LoVo (cell line): Measurements from ENCODE around the gene ALG13.
"Not testable (repeated sequence)": the region's sequence is repeated elsewhere in the genome, so short reads cannot be mapped to it uniquely, and the experiment has no call there.

Experiments used
- DNase-seq: peaks from one replicate; pipeline ENCODE4 v3.0.0-alpha.2; 2016; ENCODE audit warnings: low spot score

Gene ALG13

GRCh38 chrX:111680988-111681779 is at the start of gene ALG13:
ALG13 (plus strand) TSS chrX:111681170; CDS start chrX:111681219, 49 bp downstream.
- peak; percentile 77 for DNase-seq

GRCh38 chrX:111634823-111635729 is 45.9 kb upstream of the ALG13 start:
- DNase-seq: no peak

- no peak for DNase-seq
These were observed 39.0 kb upstream of the ALG13 start for GRCh38 chrX:111641969-111642368.

GRCh38 chrX:111645165-111645564 is 35.8 kb upstream of the ALG13 start:
- DNase-seq: not testable (repeated sequence)

- no peak for DNase-seq
These were observed 35.4 kb upstream of the ALG13 start for GRCh38 chrX:111645607-111646006.

GRCh38 chrX:111646515-111646914 is 34.5 kb upstream of the ALG13 start:
- DNase-seq: no peak

GRCh38 chrX:111648802-111649201 is 32.2 kb upstream of the ALG13 start:
- no peak for DNase-seq

- no peak for DNase-seq
These were observed 31.3 kb upstream of the ALG13 start for GRCh38 chrX:111649638-111650037.

- DNase-seq: no peak
These were observed 30.1 kb upstream of the ALG13 start for GRCh38 chrX:111650845-111651244.

- DNase-seq: no peak
These were observed 28.3 kb upstream of the ALG13 start for GRCh38 chrX:111652719-111653118.

GRCh38 chrX:111661241-111661640 is 19.7 kb upstream of the ALG13 start:
- no peak for DNase-seq

- DNase-seq: no peak
These were observed 18.7 kb upstream of the ALG13 start for GRCh38 chrX:111662292-111662691.

GRCh38 chrX:111671668-111672067 is 9.3 kb upstream of the ALG13 start:
- DNase-seq: no peak

- no peak for DNase-seq
These were observed 6.3 kb downstream of the ALG13 start for GRCh38 chrX:111687305-111687704.

GRCh38 chrX:111695297-111695880 is 14.4 kb downstream of the ALG13 start:
- no peak for DNase-seq

- no peak for DNase-seq
These were observed 38.6 kb downstream of the ALG13 start for GRCh38 chrX:111719426-111720210.

GRCh38 chrX:111728096-111728495 is 47.1 kb downstream of the ALG13 start:
- DNase-seq: no peak

GRCh38 chrX:111731351-111731750 is 50.4 kb downstream of the ALG13 start:
- DNase-seq: no peak

- DNase-seq: no peak
These were observed 55.6 kb downstream of the ALG13 start for GRCh38 chrX:111736571-111736970.

GRCh38 chrX:111742018-111742417 is 61.0 kb downstream of the ALG13 start:
- DNase-seq: no peak

GRCh38 chrX:111743316-111743715 is 62.3 kb downstream of the ALG13 start:
- DNase-seq: no peak

GRCh38 chrX:111756486-111756885 is 75.5 kb downstream of the ALG13 start:
- no peak for DNase-seq
